ENCODE data around the gene CNPY1.

DNA sequence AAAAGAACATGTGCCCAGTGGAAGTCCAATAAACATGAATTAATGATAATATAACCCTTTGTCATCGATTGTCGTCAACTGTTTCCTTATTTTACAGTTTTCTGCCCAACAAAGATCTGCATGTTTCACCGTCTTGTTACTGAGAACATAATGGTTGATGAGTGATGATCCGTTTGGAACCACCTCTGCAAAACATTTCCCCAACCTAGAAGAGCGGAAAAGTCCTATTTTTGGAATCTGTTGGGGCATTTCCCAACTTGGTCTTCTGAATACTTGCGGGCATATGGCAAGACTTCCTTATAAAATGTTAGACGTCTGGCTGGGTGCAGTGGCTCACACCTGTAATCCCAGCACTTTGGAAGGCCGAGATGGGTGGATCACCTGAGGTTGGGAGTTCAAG lies 32.1 kb downstream of the CNPY1 start:
- TF ChIP-seq POLR2A (IDR thresholded peaks at IDR 0.05) (no peak), POLR2AphosphoS5 (IDR thresholded peaks at IDR 0.05) (no peak)
- TF ChIP-seq, protein P1, sequence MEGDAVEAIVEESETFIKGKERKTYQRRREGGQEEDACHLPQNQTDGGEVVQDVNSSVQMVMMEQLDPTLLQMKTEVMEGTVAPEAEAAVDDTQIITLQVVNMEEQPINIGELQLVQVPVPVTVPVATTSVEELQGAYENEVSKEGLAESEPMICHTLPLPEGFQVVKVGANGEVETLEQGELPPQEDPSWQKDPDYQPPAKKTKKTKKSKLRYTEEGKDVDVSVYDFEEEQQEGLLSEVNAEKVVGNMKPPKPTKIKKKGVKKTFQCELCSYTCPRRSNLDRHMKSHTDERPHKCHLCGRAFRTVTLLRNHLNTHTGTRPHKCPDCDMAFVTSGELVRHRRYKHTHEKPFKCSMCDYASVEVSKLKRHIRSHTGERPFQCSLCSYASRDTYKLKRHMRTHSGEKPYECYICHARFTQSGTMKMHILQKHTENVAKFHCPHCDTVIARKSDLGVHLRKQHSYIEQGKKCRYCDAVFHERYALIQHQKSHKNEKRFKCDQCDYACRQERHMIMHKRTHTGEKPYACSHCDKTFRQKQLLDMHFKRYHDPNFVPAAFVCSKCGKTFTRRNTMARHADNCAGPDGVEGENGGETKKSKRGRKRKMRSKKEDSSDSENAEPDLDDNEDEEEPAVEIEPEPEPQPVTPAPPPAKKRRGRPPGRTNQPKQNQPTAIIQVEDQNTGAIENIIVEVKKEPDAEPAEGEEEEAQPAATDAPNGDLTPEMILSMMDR (IDR thresholded peaks at IDR 0.05), result no peak

Data from breast epithelium (tissue), 3 donors.